NCI-H1092 treated with DMSO at 0.1 percent for 48 hours (cell line): ENCODE results near the gene CDH5.

Experiments
- DNase-seq: peaks from one replicate; lab custom pipeline; 2025; lab: John Stamatoyannopoulos, UW

Gene CDH5

GRCh38 chr16:66373667-66374066, 7.2 kb downstream of the CDH5 start:
- DNase-seq: no peak

GRCh38 chr16:66374176-66374575, 7.7 kb downstream of the CDH5 start:
- no peak for DNase-seq

- no peak for DNase-seq
These were observed 9.0 kb downstream of the CDH5 start for GRCh38 chr16:66375451-66375850.

- no peak for DNase-seq
These were observed 9.6 kb downstream of the CDH5 start for GRCh38 chr16:66376114-66376513.

- DNase-seq: no peak
These were observed 10.2 kb downstream of the CDH5 start for GRCh38 chr16:66376577-66377305.

GRCh38 chr16:66377324-66377723, 10.8 kb downstream of the CDH5 start:
- DNase-seq: no peak

GRCh38 chr16:66378741-66379570, 12.5 kb downstream of the CDH5 start:
- DNase-seq: no peak

- DNase-seq: no peak
These were observed 13.1 kb downstream of the CDH5 start for GRCh38 chr16:66379571-66379941.

GRCh38 chr16:66380421-66380820, 13.9 kb downstream of the CDH5 start:
- DNase-seq: no peak

GRCh38 chr16:66381585-66382170, 15.2 kb downstream of the CDH5 start:
- DNase-seq: no peak

- no peak for DNase-seq
These were observed 15.9 kb downstream of the CDH5 start for GRCh38 chr16:66382171-66382965.

- no peak for DNase-seq
These were observed 16.4 kb downstream of the CDH5 start for GRCh38 chr16:66382966-66383299.

- DNase-seq: no peak
These were observed 17.1 kb downstream of the CDH5 start for GRCh38 chr16:66383551-66383950.

- no peak for DNase-seq
These were observed 18.9 kb downstream of the CDH5 start for GRCh38 chr16:66385415-66385814.

- no peak for DNase-seq
These were observed 20.4 kb downstream of the CDH5 start for GRCh38 chr16:66386629-66387622.

- no peak for DNase-seq
These were observed 21.4 kb downstream of the CDH5 start for GRCh38 chr16:66387817-66388332.

- DNase-seq: no peak
These were observed 22.1 kb downstream of the CDH5 start for GRCh38 chr16:66388350-66389139.

GRCh38 chr16:66389256-66390176, 23.0 kb downstream of the CDH5 start:
- no peak for DNase-seq
